HG03439 (cell line): ENCODE results near the gene ZDHHC17.

Source experiments
- ATAC-seq: cut with Tn5 transposase; IDR thresholded peaks from one replicate; pipeline ENCODE4 v1.9.1; 2021; ENCODE audit warnings: mild to moderate bottlenecking, moderate library complexity; ENCODE audit not compliant: unreplicated experiment

Gene ZDHHC17

DNA sequence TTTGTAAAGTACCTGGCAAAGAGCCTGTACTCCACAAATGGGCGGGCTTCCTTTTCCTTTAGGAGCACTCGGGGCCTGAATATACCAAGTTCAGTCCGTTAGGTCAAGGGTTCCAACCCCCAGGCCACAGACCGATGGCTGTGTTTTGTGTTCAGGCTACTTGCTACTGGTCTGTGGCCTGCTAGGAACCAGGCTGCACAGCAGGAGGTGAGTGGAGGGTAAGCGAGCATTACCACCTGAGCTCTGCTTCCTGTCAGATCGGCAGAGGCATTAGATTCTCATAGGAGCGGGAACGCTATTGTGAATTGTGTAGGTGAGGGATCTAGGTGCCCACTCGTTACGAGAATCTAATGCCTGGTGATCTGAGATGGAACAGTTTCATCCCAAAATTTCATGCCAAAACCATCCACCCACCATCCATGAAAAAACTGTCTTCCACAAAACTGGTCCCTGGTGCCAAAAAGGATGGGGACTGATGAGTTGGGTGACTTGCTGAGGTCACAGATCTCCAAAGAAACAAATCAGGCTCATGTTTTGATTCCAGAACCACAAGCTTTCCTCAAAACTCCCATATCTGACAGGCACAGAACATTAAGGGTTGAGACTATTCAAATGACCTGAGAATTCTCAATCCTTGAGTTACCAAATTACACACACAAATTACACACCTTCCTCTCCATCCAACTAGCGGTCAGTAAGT is 110.7 kb downstream of the ZDHHC17 start:
- ATAC-seq: no peak

DNA sequence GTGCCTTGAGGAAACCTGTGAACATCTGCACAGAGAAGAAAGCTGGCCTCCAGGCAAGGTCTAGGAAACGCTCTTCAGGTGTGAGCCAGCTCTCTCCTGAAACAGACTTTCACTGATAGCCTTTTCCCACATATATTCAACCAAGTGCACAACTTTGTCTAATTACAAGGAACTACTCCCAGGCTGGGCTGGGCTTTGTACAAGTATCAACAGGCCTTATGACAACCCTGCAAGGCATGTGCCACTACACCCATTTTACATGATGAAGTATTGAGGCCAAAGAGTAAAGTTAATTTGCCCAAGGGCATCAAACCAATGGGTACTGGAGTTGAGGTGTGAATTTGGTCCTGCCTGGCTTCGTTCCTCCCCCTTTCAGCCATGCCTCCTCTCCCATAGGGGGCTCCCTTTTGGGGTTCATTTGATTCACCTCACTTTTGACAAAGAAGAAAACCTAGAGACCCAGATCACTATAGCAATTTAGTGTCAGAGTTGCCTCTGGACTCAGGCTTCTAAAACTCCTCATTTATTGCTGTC is 112.8 kb downstream of the ZDHHC17 start:
- ATAC-seq: no peak

DNA sequence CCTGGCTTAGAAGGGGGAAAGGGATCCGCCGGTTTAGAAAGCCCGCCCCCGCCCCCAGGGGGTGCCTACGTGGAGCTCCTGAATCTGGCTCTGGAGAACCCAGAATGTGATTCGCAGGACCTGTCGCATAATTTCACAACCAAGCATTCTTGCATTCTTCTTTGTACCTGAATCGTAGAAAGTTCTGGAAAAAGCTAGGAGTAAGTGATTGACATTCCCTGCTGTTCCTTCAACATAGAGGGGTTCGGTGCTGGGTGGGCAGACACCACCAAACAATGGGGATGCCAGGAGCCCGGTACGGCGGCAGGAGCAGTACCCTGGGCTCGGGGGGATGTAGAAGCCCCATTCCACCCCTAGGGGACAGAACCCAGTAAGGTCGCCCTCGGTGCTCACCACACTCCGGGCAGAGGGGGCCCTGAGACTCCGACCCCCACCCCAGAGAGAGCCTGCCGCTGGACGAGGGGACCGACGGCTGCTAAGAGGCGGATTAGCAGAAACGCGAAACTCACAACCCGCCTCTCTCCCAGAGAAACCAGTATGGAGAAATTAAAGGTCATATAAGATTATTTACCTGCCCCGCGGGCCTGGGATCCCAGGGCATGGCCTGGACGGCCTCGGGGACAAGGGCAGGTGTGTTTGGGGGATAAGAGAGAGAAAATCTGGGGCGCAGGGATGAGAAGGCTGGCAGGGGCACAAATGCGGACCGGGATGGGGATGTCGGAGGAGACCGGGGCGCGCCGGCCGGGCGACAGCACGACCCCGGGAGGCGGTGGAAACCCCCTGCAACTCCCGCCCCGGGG is 114.4 kb downstream of the ZDHHC17 start:
- ATAC-seq: peak; percentile 44

DNA sequence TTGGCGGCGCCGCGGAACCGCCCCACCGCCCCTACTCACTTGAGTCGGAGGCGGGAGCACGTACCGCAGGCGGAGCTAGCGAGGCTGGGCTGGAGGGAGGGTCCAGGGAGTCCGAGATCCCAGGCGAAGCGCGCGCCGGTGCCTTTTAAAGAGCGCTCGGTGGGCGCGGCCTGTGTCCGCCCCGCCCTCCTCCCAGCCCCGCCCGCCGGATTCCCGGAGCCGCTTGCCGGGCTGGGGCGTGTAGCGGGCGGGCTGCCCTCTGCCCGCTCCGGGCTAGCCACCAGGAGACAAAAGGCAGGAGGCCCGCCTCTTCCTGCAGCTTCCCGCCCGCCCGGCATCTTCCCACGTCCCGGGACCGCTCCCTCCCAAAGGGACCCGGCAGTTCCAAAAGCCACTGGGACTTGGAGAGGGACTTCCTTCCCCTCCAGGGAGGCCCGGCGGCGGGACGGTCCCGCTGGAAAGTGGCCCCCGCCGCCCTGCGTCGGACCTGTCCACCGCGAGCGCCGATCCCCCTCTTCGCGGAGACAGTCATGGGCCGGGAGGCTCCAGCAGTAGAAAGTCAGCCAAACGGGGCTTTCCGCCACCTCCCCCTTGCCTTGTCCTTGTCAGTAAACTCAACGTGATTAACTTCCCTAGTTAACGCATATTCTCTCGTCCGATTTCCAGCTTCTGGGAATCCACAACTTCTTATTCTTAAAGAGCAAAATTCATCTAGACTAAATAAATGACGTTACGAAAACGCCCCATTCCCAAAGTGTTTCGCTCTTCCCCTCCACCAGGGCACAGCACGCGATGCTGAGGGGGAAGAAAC is 115.2 kb downstream of the ZDHHC17 start, which contains the start of gene CSRP2:
CSRP2 (minus strand) TSS at position 121 of the 811 bp plus-strand sequence. CDS start 12,759 bp downstream, outside the sequence.
- ATAC-seq: peak; percentile 86

DNA sequence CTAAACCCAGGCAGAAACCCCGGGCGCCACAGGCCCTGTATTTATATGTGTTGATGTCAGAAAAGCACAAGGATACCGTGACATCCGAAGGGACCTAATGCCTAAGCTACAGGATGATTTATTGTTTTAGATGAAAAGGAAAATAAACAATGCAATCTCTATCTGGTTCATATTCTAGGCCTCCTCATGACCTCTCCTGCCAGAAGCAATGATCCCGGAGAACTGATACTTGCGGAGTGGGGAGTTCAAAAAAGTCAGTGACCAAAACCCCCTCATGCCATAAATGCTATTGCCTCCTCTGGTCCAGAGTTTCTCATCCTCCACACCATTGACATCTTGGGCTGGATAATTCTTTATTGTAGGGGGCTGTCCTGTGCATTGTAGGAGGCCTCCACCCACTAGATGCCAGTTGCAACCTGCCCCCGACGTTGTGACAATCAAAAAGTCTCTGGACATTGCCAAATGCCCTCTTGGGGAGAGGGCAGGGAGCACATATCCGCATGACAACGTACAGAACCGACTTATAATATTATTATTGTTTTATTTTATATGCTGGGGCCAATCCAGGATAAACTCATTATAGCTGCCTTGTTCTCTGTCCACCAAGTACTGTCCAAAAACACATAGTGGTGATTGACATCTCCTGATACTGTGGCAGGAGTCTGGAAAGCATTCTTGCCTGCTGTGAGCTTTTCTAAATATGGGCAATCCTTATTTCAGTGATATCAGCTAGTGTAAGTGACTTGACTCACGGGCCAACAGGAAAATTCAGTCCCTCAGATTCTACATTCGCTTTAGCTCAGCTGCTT is 116.0 kb downstream of the ZDHHC17 start:
- ATAC-seq: no peak

DNA sequence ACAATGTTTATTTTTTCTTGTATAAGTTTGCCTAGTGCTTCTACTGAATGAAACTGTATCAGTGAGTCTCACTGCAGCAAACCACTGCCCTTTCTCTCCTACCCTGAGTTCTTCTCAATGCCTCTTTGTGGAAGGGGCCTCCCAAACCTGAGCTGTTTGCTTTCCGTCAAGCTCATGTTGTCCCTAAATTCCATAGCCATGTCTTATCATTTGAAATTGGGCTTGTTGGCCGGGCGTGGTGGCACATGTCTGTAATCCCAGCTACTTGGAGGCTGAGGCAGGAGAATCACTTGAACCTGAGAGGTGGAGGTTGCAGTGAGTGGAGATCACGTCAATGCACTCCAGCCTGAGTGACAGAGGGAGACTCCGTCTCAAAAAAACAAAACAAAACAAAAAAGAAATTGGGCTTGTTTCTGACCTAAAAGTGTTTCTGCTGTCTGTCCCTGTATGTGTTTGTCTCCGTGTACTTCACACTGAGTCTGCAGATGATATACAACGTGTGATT is 116.7 kb downstream of the ZDHHC17 start:
- ATAC-seq: no peak

DNA sequence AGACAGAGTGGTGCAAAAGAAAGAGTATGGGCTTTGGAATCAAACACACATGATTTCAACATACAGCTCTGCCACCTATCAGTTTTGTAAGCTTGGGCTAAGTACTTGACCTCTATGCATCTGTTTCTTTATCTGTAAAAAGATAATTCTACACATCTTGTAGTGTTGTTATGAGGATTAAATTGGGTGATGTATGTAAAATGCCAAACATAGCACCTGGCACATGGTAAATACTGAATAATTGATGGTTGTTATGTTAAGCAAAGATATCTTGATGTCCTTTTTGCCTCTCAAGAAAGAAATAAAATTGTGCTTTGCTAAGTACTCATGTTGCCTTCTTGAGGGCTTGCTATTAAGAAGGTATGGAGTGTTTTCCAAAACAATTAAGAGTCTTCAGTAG is 117.2 kb downstream of the ZDHHC17 start:
- ATAC-seq: no peak

DNA sequence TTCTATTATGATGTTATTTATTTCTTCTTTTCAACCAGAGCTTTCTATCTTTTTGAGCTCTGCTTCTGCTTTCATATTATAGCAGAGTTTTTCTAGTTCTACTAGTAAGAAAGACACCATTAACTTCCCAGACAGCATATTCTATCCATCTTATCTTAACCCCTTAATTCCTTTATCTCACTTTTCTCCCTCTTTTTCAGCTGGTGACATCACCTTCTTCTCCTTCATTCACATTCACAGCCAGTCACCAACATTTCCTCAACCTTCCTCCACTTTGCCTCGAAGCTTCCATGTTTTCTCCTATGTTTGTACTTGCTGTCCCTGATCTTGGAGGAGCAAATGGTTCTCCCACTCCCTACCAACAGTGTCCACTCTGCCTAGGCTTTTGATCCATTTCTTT is 118.5 kb downstream of the ZDHHC17 start:
- no peak for ATAC-seq

DNA sequence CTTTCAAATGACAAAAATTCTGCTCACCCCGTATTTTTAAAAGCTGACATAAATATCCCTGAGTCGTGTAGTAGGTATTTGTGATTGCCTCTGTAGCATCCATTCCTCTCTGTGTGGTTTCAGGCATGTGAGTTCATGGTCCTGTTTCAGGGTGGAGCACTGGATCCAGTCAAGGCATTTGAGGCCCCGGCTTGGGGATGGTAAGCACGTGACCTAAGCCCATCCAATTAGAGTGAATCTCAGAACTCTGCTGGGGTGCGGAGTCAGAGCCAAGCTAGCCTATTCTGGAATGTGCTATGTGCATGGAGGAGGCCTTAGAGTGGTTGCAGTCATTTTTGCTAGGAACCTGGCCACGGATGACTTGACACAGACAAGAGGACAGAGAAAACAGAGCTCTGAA is 119.2 kb downstream of the ZDHHC17 start:
- ATAC-seq: no peak

DNA sequence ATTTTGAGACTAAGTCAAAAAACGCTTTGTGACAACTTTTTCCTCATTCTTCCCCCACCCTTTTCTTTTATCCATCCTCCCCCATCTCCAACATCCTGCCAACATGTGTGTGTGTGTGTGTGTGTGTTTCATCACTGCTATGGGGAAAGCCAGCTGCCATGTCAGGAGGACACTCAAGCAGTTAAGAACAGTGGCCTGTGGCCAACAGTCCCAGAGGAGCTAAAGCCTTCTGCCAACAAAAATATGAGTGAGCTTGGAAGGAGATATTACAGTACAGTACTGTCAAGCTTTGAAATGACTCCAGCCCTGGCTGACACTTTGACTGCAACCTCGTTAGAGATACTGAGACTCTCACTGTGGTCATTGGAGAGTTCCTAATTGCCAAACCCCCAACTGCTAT is 119.9 kb downstream of the ZDHHC17 start:
- no peak for ATAC-seq

DNA sequence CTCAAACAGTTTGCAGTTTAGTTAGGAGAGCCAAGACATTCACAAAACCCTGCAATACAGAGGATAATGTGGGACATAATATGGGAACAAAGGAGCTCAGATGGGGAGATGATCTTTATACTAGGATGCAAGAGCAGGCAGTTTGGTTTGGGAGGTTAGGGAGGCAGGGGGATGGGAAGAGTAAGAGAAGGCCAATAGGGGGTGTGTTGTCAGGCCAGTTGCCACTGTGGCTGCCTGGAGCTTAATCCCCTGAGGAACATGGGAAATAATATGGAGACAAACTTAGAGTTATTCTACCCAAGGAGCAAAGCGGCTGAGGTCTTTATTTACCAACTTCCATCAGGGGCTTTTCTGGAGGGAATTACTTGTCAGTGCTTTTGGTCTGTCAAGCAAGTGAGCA is 124.9 kb downstream of the ZDHHC17 start:
- no peak for ATAC-seq

DNA sequence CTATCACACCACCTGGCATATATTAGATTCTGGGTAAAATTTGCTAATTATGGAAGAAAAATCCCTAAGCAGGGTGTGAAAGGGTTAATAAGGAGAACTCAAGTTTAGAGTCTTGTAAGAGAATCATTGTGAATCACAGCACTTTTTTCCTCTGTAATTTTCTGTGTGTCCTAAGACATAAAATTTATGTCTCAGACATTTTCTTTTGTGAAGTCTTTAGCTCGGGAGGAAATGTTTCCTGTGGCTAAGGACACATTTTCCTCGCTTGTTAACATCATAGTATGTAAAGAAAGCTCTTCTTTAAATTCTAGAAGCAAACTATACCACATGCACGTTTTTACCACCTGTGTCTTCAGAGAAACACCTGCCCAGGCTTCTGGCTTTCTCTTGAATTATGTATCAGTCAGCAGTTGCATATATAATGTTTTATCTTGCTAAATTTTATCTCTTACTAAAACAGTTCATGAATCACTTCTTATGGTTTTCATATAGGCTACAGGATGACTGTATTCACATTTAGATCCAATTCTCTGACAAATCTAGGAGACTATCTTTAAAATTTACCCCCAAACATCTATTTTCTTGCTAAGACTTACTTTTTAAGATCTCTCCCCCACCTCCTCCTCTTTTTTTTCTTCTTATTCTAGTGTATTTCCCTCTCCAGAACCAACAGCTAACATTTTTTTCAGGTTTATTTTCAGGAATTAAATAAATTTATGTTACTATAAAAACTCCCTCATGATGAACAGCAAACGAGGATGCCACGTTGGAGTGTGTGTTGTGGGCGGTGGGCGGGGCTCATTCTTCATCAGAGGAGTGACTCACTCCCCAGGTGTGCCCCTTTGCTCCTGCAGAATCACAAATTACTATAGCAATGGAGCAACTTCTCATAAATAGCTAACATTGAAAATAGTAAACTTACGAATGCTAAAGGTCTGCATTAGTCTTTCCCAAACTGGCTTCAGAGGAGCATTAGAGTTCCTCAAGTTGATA is 126.5 kb downstream of the ZDHHC17 start:
- ATAC-seq: no peak

DNA sequence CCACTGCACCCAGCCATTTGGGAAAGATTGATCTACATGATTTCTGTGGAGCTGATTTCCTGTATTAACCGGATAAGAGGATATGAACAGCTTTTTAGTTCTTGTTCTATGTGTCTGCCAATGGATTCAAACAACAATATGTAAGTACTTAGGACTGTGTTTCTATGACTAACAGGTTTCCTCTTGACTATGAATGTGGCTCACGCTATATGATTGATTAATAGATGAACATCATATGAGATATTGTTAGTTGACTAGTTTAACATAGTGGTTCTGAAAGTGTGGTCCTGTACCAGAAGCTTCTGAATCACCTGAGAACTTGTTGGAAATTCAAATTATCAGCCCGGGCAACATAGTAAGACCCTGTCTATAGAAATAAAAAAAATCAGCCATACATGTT is 127.7 kb downstream of the ZDHHC17 start:
- ATAC-seq: no peak

DNA sequence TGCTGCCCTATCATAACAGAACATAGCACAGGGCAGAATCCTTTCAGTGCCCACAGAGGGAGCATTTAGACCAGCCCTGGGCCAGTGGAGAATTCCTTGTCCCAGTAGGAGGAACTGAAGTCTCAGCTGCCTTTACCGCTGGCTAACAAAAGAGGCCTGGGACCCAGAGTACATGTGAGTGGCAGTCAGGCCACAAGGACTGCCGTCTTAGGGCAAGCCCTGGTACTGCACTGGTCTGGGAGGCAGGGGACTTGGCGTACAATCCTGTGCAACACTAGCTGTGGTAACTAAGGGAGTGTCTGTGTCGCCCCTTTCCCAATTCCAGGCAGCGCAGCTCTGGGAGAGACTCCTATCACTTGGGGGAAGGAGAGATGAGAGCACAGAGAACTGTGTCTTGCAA is 131.9 kb downstream of the ZDHHC17 start:
- no peak for ATAC-seq

DNA sequence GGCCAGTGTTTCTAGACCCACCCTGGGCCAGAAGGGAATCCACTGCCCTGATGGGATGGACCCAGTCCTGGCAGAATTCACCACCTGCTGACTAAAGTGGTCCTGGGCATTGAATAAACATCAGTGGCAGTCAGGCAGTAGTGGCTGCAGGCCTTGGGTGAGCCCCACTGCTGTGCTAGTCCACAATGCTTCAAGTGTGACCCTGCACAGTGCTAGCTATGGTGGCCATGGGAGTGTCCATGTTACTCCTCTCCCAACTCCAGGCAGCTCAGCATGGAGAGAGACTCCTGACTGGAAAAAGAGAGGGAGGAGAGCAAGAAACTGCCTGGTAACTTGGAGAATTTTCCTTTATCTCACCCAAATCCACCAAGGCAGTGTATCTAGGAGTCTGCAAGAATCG is 132.4 kb downstream of the ZDHHC17 start:
- no peak for ATAC-seq

DNA sequence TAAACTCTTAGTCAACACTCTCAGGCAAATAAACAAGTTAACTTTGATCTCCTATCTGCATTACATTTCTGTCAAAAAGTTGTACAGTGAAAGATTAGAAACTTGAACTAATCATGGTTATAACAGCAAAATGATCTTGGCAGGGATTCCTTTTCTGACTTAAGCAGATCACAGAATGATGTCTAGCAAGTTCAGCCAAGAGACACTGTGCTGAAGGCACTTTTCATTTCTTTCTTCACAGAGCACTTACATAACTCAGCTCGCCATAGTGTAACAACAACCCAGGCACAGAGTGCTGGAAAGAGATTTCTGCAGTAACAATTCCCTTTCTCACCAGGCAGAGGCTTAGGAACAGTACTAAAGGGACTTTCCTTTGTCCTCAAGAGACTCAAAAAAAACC is 134.5 kb downstream of the ZDHHC17 start:
- ATAC-seq: no peak

DNA sequence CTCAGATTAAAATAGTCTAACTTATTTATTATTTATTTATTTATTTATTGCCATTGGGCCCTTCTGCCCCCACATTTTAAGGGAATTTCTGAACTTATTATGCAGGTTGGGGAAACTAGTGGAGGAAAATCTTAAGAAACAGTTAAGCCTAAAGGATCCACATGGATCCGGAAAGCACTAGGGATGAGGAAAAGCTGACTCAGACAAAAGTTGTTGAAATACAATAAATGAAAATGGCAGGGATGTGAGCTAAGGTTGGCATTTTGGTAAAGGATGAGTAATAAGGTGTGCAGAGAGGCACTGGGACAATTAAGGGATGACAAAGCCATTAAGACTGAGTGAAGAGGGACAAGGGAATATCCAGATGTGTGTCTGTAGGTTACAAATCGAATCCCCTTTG is 135.6 kb downstream of the ZDHHC17 start:
- no peak for ATAC-seq

DNA sequence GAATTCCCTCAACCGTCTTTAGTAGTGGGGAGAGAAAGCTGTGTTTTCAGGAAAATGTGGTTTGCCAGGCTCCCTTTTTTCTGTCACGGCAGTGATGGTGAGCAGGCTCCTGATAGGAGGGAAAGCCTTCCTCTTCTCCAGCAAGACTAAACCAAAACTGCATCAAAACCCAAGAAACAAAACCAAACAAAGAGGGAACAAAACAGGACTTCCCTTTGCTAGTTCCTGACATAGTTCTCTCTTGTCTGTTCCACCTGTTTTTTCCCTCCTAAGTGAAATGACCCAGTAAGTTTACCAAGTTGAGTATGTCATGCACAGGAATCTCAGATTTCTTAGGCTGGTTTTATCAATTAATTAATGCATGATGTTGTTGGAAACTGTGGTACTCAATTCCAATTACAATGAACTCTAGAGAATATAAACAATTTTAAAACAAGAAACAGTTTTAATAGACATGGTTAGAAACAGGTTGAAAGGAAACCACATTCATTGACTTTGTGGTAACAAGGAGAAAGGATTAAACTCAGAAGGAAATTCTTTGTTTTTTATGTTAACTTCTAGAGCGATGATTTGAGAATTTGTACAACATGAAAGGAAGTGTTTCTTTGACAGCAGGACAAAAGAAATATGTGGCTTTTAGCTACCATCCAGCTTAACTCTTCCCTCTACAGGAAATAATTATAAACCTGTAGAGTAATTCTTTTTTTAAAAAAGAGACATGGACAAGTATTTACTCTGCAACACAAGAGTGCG is 137.9 kb downstream of the ZDHHC17 start:
- no peak for ATAC-seq
